Suprapubic skin (tissue), 4 donors: ENCODE data around the gene GEMIN4. TPM values are rescaled to one million over a fixed set of nuclear protein-coding genes. Genes with fewer than 3 reads are reported as not detected.

Source experiments
- DNase-seq, 2 donors: peaks; one replicate each; pipeline ENCODE4 v3.0.0-alpha.2; 2019; ENCODE audit warnings: low spot score in 2 of 2
- H3K27ac ChIP-seq: fragments of 200-600 bp; sonication (generic); one replicate; pipeline ENCODE4 v1.5.1; 2019
- H3K27me3 ChIP-seq: fragments of 200-600 bp; sonication (generic); one replicate; pipeline ENCODE4 v1.5.1; 2019
- H3K36me3 ChIP-seq: fragments of 200-600 bp; sonication (generic); one replicate; pipeline ENCODE4 v1.5.1; 2019
- H3K4me1 ChIP-seq: fragments of 200-600 bp; sonication (generic); one replicate; pipeline ENCODE4 v1.5.1; 2019
- H3K4me3 ChIP-seq: fragments of 200-600 bp; sonication (generic); one replicate; pipeline ENCODE4 v1.5.1; 2019; ENCODE audit warnings: mild to moderate bottlenecking
- H3K9me3 ChIP-seq: fragments of 200-600 bp; sonication (generic); one replicate; pipeline ENCODE4 v1.5.1; 2019
- EP300 ChIP-seq: sonication (generic); formaldehyde crosslinking; IDR thresholded peaks from one replicate; pipeline ENCODE4 v1.6.1; 2017; ENCODE audit warnings: antibody characterized with exemption
- POLR2A ChIP-seq, 2 donors: fragments of 450-650 bp; IDR thresholded peaks; one replicate each; pipeline ENCODE4 v1.6.1; 2017; ENCODE audit warnings: antibody characterized with exemption in 2 of 2, mild to moderate bottlenecking in 2 of 2, moderate library complexity in 2 of 2
- POLR2AphosphoS5 ChIP-seq, 3 donors: sonication (generic); formaldehyde crosslinking; IDR thresholded peaks; one replicate each; pipeline ENCODE4 v1.6.1; 2017; ENCODE audit warnings: antibody characterized with exemption in 3 of 3
- WGBS: methylation state at CpG from one replicate; pipeline ENCODE4 v1.1.5; 2018; 5-methylcytosine and 5-hydroxymethylcytosine counted together
- total RNA-seq, 4 donors: library from RNA; depleted of rRNA; stranded (reverse); fragments of >200 nt; gene quantifications; one replicate each; pipeline ENCODE4 v1.1.0, GENCODE V29; 2016
- TF ChIP-seq, protein P1 (sequence below), 2 donors: fragments of 200-600 bp in 1 of 2; fragments of 450-650 bp in 1 of 2; sonication (generic) in 1 of 2; IDR thresholded peaks; one replicate each; pipeline ENCODE4 v1.5.1; 2016 to 2019; ENCODE audit warnings: antibody characterized with exemption in 2 of 2, mild to moderate bottlenecking in 1 of 2, moderate library complexity in 1 of 2

The GEMIN4 gene
- total RNA-seq, 4 donors from 2014 or later: 37.2 to 56.4 (median 48.7) TPM

DNA sequence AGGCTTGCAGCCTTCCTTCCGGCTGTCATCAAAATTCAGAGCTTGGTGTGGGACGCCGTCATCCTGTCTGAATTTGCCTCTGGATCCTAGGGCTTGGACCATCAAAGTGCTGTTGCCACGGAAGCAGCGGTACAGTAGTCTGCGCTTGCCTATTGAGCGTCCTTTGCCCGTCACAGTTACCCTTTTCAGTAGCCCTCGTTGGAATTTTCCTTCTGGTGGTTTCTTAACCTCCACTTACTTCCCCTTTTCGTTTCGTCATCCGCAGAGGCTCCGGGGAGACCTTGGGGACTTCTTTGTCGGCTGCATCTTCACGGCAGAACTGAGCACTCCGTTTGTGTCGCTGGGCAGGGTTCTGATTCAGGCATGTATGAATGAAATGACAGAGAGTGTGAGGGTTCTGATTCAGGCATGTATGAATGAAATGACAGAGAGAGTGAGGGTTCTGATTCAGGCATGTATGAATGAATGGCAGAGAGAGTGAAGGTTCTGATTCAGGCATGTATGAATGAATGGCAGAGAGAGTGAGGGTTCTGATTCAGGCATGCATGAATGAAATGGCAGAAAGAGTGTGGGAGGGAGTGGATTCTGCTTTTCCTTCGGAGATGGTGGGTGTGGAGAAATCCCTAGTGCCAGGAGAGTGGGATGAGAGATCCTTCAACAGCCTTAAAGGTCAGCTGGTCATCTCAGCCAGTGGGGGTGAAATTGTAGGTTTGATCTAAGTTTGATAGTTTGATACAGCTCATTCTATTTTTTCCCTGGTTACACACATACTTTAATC lies 11.6 kb downstream of the GEMIN4 start:
- no peak overlapping the region for H3K4me3 ChIP-seq
- H3K36me3 ChIP-seq: peaks cover 60% of the 10 kb centered on the region
- H3K27me3 ChIP-seq: no peaks in the 10 kb centered on the region
- no peak for DNase-seq
- no peaks in the 10 kb centered on the region for H3K9me3 ChIP-seq
- H3K4me1 ChIP-seq: peaks cover 7% of the 10 kb centered on the region
- 82% methylated on average over 18 of the region's 18 CpGs for WGBS
- TF ChIP-seq, protein P1, sequence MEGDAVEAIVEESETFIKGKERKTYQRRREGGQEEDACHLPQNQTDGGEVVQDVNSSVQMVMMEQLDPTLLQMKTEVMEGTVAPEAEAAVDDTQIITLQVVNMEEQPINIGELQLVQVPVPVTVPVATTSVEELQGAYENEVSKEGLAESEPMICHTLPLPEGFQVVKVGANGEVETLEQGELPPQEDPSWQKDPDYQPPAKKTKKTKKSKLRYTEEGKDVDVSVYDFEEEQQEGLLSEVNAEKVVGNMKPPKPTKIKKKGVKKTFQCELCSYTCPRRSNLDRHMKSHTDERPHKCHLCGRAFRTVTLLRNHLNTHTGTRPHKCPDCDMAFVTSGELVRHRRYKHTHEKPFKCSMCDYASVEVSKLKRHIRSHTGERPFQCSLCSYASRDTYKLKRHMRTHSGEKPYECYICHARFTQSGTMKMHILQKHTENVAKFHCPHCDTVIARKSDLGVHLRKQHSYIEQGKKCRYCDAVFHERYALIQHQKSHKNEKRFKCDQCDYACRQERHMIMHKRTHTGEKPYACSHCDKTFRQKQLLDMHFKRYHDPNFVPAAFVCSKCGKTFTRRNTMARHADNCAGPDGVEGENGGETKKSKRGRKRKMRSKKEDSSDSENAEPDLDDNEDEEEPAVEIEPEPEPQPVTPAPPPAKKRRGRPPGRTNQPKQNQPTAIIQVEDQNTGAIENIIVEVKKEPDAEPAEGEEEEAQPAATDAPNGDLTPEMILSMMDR (IDR thresholded peaks at IDR 0.05): no peak
- no peak for TF ChIP-seq EP300
- TF ChIP-seq POLR2AphosphoS5 (IDR thresholded peaks at IDR 0.05): no peak
- no peak for TF ChIP-seq POLR2A (IDR thresholded peaks at IDR 0.05)
- H3K27ac ChIP-seq: no peak overlapping the region

DNA sequence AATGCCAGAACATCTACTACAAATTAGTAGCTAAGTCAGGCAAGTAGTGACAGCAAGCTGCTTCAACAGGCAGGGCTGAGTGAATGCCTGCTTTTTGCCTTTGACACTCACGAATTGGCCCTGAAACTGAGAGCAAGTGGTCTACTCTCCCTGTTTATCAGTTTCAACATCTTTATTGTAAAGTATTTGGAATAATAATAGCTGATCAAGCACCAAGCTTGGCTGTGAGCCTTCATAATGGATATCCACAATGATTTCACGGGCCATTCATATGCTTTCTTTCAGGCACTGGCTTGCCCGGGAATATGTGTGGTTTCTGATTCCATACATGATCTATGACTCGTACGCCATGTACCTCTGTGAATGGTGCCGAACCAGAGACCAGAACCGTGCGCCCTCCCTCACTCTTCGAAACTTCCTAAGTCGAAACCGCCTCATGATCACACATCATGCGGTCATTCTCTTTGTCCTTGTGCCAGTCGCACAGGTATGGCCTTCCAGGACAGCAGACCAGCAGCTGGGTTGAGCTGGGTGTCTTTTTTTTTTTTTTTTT lies 14.4 kb downstream of the GEMIN4 start:
- TF ChIP-seq, protein P1 (IDR thresholded peaks at IDR 0.05): no peak
- TF ChIP-seq POLR2A (IDR thresholded peaks at IDR 0.05) (no peak), POLR2AphosphoS5 (IDR thresholded peaks at IDR 0.05) (no peak), EP300 (no peak)

DNA sequence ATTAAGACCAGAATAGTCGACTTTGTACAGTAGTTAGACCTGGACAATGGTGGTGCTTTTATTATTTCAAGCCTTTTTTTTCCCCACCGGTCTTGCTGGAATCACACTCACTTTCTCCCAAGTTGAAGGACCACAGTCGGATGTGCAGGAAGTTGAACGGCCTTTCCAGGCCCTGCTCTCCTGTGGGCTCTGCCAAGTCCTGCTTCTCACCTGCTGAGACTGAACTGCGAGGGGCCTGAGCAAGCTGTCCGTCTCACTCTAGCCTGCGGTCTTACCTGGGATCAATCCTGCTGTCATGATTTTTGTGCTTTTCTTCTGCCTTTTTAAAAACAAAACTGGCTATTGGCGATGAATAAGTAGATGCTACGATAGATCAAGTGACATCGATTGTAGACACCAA lies 18.3 kb downstream of the GEMIN4 start:
- Histone ChIP-seq H3K9me3 (no peaks in the 10 kb centered on the region), H3K4me1 (peaks cover 42% of the 10 kb centered on the region), H3K27ac (peak overlapping the region; percentile 92), H3K27me3 (no peaks in the 10 kb centered on the region), H3K36me3 (peaks cover 5% of the 10 kb centered on the region), H3K4me3 (peak overlapping the region; percentile 82)
- DNase-seq: no peak
- TF ChIP-seq EP300: no peak
- TF ChIP-seq POLR2A (IDR thresholded peaks at IDR 0.05): no peak
- no peak for TF ChIP-seq POLR2AphosphoS5 (IDR thresholded peaks at IDR 0.05)
- TF ChIP-seq, protein P1 (IDR thresholded peaks at IDR 0.05): no peak
- WGBS: 64% methylated on average over 10 of the region's 10 CpGs

More for the DNA sequence above, 14.4 kb downstream of the GEMIN4 start:
- no peaks in the 10 kb centered on the region for H3K27me3 ChIP-seq
- 70% methylated on average over 13 of the region's 13 CpGs for WGBS
- H3K9me3 ChIP-seq: no peaks in the 10 kb centered on the region
- H3K27ac ChIP-seq: peak overlapping the region; percentile 11
- no peak overlapping the region for H3K4me3 ChIP-seq
- no peak for DNase-seq
- peaks cover 17% of the 10 kb centered on the region for H3K4me1 ChIP-seq
- peaks cover 35% of the 10 kb centered on the region for H3K36me3 ChIP-seq

DNA sequence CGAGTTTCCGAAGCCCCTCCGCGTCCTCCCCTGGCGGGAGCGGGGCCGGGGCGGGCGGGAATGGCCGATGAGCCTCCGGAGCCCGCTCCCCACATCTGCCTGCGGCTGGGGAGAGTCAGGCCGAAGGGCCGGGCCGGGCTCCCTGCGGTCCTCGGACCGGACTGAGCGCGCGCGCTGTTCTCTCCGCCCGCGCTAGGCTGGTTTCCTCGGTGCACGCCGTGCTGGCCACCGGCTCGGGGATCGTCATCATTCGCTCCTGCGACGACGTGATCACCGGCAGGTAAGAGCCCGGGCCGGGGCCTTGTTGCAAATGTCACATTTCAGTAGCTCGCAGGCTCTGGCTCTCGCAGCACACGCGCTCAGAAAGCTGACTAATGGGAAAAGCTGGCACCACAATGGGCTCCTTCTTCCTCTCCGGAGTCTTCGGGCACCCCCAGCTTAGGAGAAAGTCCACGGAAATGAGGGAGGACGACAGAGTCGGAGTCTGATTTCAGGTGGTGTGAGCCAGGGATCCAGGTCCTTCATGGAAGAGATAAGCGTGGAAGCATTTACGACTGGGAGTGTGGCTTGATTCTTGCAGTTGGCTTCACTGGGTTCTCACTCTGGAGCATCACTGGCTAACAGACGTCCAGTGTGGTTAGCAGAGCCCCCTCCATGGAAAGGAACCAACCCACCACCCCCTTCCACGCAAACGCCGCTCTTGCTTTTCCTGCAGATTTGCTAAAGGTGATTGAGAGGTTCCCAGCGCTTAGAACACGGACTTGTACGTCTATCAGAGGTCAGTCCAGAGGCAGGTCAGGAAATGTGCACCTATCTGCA lies 19.0 kb downstream of the GEMIN4 start:
- H3K4me1 ChIP-seq: peaks cover 48% of the 10 kb centered on the region
- WGBS: 23% methylated on average over 16 of the region's 57 CpGs

More for the DNA sequence above, 19.0 kb downstream of the GEMIN4 start:
- peak overlapping the region; percentile 82 for H3K4me3 ChIP-seq
- H3K27me3 ChIP-seq: no peaks in the 10 kb centered on the region
- DNase-seq: peak in 1 of 2 donors; percentile 71
- H3K27ac ChIP-seq: peak overlapping the region; percentile 92
- no peaks in the 10 kb centered on the region for H3K36me3 ChIP-seq
- H3K9me3 ChIP-seq: no peaks in the 10 kb centered on the region
- TF ChIP-seq, protein P1 (IDR thresholded peaks at IDR 0.05): no peak
- TF ChIP-seq POLR2AphosphoS5 (IDR thresholded peaks at IDR 0.05): no peak
- TF ChIP-seq EP300: no peak
- no peak for TF ChIP-seq POLR2A (IDR thresholded peaks at IDR 0.05)
